K562 (cell line): ENCODE measurements around the gene LEUTX. TPM values are rescaled to one million over a fixed set of nuclear protein-coding genes. Genes with fewer than 3 reads are reported as not detected.
A peak's percentile ranks its signal among the peaks of the same experiment; 100 is the strongest.

Experiments used
- CBFB ChIP-seq: sonication (generic); formaldehyde crosslinking; IDR thresholded peaks from 2 replicates; pipeline ENCODE4 v1.4.0; 2020; ENCODE audit warnings: mild to moderate bottlenecking, missing genetic modification reagents
- CBX8 ChIP-seq: fragments of 200-600 bp; sonication (generic); IDR thresholded peaks from 2 replicates; pipeline ENCODE4 v1.6.1; 2012; ENCODE audit warnings: borderline replicate concordance, mixed run types, low read depth, mild to moderate bottlenecking, moderate library complexity, mixed read lengths, low read length, control low read depth, inconsistent platforms; ENCODE audit not compliant: poor library complexity, severe bottlenecking; ENCODE audit errors: extremely low read depth
- DACH1 ChIP-seq: fragments of 450-650 bp; IDR thresholded peaks from 2 replicates; pipeline ENCODE4 v1.6.1; 2018; ENCODE audit not compliant: partially characterized antibody
- NFIC ChIP-seq: fragments of 450-650 bp; IDR thresholded peaks from 2 replicates; pipeline ENCODE4 v1.6.1; 2017; ENCODE audit warnings: mild to moderate bottlenecking, inconsistent platforms
- ZFP1 ChIP-seq: fragments of 450-650 bp; formaldehyde crosslinking; IDR thresholded peaks from 2 replicates; pipeline ENCODE4 v1.4.0; 2020; ENCODE audit warnings: mild to moderate bottlenecking, mixed read lengths
- ZNF121 ChIP-seq: sonication (generic); formaldehyde crosslinking; conservative IDR thresholded peaks from 2 replicates; pipeline ENCODE4 v1.8.0; 2022; ENCODE audit warnings: missing genetic modification reagents
- ZNF584 ChIP-seq: fragments of 200-800 bp; sonication (Bioruptor generic); IDR thresholded peaks from 2 replicates; pipeline ENCODE4 v1.6.1; 2016; ENCODE audit warnings: low read depth, mild to moderate bottlenecking, missing genetic modification characterization, missing compliant biosample characterization
- ZNF707 ChIP-seq: fragments of 250-450 bp; sonication (Bioruptor Pico); conservative IDR thresholded peaks from 2 replicates; pipeline ENCODE4 v1.8.0; 2022; ENCODE audit warnings: inconsistent platforms, mild to moderate bottlenecking, moderate library complexity
- ZNF717 ChIP-seq: fragments of 250-450 bp; sonication (Bioruptor Pico); IDR thresholded peaks from 2 replicates; pipeline ENCODE4 v1.5.0; 2021
- polyA plus RNA-seq, 8 experiments: library from polyadenylated mRNA; depleted of rRNA in 4 of 8; stranded (reverse) in 5 of 8; unstranded in 3 of 8; fragments of >200 nt; fragmentation: Nextera tagmentation in 2 of 8; fragmentation: Illumina TruSeq in 1 of 8; extraction: Ambion mirVana in 2 of 8; extraction: Trizol in 1 of 8; gene quantifications; 2 replicates each; pipeline versions ENCODE4 v1.2.1 to v1.2.3, GENCODE V29; 2011 to 2014; ENCODE audit warnings: inconsistent platforms in 1 of 8, missing spikeins in 1 of 8
- total RNA-seq, 7 experiments: library from RNA; depleted of rRNA in 6 of 7; stranded (reverse); fragments of >200 nt in 6 of 7; fragmentation: Illumina TruSeq in 2 of 7; extraction: Trizol in 2 of 7; gene quantifications; 2 replicates each; pipeline versions ENCODE4 v1.2.1 to v1.2.3, GENCODE V29; 2011 to 2021; ENCODE audit warnings: low replicate concordance in 1 of 7
- TF ChIP-seq, protein P1 (sequence below): fragments of 450-650 bp; IDR thresholded peaks from 2 replicates; pipeline ENCODE4 v1.6.1; 2016; ENCODE audit warnings: mild to moderate bottlenecking, moderate library complexity
- TF ChIP-seq, protein P2 (sequence below): sonication (generic); formaldehyde crosslinking; IDR thresholded peaks from 2 replicates; pipeline ENCODE4 v1.8.1; 2023; ENCODE audit warnings: missing genetic modification reagents, mild to moderate bottlenecking, borderline replicate concordance

LEUTX gene
- total and polyA plus RNA-seq, 9 of the 15 experiments (the other 6 are each of a cell fraction or from before 2014, with no cell fraction given): not detected

GRCh38 chr19:39833464-39834286 is 55.0 kb downstream of the LEUTX start, which contains the start of gene DYRK1B (continued):
- TF ChIP-seq, protein P1, sequence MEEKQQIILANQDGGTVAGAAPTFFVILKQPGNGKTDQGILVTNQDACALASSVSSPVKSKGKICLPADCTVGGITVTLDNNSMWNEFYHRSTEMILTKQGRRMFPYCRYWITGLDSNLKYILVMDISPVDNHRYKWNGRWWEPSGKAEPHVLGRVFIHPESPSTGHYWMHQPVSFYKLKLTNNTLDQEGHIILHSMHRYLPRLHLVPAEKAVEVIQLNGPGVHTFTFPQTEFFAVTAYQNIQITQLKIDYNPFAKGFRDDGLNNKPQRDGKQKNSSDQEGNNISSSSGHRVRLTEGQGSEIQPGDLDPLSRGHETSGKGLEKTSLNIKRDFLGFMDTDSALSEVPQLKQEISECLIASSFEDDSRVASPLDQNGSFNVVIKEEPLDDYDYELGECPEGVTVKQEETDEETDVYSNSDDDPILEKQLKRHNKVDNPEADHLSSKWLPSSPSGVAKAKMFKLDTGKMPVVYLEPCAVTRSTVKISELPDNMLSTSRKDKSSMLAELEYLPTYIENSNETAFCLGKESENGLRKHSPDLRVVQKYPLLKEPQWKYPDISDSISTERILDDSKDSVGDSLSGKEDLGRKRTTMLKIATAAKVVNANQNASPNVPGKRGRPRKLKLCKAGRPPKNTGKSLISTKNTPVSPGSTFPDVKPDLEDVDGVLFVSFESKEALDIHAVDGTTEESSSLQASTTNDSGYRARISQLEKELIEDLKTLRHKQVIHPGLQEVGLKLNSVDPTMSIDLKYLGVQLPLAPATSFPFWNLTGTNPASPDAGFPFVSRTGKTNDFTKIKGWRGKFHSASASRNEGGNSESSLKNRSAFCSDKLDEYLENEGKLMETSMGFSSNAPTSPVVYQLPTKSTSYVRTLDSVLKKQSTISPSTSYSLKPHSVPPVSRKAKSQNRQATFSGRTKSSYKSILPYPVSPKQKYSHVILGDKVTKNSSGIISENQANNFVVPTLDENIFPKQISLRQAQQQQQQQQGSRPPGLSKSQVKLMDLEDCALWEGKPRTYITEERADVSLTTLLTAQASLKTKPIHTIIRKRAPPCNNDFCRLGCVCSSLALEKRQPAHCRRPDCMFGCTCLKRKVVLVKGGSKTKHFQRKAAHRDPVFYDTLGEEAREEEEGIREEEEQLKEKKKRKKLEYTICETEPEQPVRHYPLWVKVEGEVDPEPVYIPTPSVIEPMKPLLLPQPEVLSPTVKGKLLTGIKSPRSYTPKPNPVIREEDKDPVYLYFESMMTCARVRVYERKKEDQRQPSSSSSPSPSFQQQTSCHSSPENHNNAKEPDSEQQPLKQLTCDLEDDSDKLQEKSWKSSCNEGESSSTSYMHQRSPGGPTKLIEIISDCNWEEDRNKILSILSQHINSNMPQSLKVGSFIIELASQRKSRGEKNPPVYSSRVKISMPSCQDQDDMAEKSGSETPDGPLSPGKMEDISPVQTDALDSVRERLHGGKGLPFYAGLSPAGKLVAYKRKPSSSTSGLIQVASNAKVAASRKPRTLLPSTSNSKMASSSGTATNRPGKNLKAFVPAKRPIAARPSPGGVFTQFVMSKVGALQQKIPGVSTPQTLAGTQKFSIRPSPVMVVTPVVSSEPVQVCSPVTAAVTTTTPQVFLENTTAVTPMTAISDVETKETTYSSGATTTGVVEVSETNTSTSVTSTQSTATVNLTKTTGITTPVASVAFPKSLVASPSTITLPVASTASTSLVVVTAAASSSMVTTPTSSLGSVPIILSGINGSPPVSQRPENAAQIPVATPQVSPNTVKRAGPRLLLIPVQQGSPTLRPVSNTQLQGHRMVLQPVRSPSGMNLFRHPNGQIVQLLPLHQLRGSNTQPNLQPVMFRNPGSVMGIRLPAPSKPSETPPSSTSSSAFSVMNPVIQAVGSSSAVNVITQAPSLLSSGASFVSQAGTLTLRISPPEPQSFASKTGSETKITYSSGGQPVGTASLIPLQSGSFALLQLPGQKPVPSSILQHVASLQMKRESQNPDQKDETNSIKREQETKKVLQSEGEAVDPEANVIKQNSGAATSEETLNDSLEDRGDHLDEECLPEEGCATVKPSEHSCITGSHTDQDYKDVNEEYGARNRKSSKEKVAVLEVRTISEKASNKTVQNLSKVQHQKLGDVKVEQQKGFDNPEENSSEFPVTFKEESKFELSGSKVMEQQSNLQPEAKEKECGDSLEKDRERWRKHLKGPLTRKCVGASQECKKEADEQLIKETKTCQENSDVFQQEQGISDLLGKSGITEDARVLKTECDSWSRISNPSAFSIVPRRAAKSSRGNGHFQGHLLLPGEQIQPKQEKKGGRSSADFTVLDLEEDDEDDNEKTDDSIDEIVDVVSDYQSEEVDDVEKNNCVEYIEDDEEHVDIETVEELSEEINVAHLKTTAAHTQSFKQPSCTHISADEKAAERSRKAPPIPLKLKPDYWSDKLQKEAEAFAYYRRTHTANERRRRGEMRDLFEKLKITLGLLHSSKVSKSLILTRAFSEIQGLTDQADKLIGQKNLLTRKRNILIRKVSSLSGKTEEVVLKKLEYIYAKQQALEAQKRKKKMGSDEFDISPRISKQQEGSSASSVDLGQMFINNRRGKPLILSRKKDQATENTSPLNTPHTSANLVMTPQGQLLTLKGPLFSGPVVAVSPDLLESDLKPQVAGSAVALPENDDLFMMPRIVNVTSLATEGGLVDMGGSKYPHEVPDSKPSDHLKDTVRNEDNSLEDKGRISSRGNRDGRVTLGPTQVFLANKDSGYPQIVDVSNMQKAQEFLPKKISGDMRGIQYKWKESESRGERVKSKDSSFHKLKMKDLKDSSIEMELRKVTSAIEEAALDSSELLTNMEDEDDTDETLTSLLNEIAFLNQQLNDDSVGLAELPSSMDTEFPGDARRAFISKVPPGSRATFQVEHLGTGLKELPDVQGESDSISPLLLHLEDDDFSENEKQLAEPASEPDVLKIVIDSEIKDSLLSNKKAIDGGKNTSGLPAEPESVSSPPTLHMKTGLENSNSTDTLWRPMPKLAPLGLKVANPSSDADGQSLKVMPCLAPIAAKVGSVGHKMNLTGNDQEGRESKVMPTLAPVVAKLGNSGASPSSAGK: peak; percentile 92
- TF ChIP-seq ZNF121 (no peak), DACH1 (no peak), CBX8 (no peak), CBFB (CRISPR knock-in tag) (no peak), ZFP1 (CRISPR knock-in tag) (no peak), ZNF707 (CRISPR knock-in tag) (no peak), ZNF717 (CRISPR knock-in tag) (no peak), ZNF584 (CRISPR knock-in tag) (no peak), NFIC (no peak)
- TF ChIP-seq, protein P2, sequence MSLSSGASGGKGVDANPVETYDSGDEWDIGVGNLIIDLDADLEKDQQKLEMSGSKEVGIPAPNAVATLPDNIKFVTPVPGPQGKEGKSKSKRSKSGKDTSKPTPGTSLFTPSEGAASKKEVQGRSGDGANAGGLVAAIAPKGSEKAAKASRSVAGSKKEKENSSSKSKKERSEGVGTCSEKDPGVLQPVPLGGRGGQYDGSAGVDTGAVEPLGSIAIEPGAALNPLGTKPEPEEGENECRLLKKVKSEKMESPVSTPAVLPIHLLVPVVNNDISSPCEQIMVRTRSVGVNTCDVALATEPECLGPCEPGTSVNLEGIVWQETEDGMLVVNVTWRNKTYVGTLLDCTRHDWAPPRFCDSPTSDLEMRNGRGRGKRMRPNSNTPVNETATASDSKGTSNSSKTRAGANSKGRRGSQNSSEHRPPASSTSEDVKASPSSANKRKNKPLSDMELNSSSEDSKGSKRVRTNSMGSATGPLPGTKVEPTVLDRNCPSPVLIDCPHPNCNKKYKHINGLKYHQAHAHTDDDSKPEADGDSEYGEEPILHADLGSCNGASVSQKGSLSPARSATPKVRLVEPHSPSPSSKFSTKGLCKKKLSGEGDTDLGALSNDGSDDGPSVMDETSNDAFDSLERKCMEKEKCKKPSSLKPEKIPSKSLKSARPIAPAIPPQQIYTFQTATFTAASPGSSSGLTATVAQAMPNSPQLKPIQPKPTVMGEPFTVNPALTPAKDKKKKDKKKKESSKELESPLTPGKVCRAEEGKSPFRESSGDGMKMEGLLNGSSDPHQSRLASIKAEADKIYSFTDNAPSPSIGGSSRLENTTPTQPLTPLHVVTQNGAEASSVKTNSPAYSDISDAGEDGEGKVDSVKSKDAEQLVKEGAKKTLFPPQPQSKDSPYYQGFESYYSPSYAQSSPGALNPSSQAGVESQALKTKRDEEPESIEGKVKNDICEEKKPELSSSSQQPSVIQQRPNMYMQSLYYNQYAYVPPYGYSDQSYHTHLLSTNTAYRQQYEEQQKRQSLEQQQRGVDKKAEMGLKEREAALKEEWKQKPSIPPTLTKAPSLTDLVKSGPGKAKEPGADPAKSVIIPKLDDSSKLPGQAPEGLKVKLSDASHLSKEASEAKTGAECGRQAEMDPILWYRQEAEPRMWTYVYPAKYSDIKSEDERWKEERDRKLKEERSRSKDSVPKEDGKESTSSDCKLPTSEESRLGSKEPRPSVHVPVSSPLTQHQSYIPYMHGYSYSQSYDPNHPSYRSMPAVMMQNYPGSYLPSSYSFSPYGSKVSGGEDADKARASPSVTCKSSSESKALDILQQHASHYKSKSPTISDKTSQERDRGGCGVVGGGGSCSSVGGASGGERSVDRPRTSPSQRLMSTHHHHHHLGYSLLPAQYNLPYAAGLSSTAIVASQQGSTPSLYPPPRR (CRISPR knock-in tag): no peak
